Measurements from ENCODE around the gene ALPL. TPM values are rescaled to one million over a fixed set of nuclear protein-coding genes. Genes with fewer than 3 reads are reported as not detected.
A peak's percentile ranks its signal among the peaks of the same experiment; 100 is the strongest.

The ALPL gene
- polyA plus RNA-seq, 1 donor from 2014 or later: 0.42 TPM

- peak overlapping the region; percentile 44 for H3K4me3 ChIP-seq (ENCODE audit: low read length)
- H3K79me2 ChIP-seq (replicated peaks; ENCODE audit: insufficient read depth, low read length): no peaks in the 10 kb centered on the region
- peak overlapping the region; percentile 51 for H3K9ac ChIP-seq (ENCODE audit: low read length)
- H3K9me3 ChIP-seq (ENCODE audit: low read length): no peaks in the 10 kb centered on the region
- H3K27ac ChIP-seq (ENCODE audit: low read length): peak overlapping the region; percentile 45
- H3F3A ChIP-seq (ENCODE audit: insufficient read depth, low read length, poor library complexity, severe bottlenecking): no peaks in the 10 kb centered on the region
- TF ChIP-seq MXI1 (conservative IDR thresholded peaks at IDR 0.05; ENCODE audit: poor library complexity, severe bottlenecking): no peak
- no peak for TF ChIP-seq EZH2 (IDR thresholded peaks at IDR 0.05; ENCODE audit: borderline replicate concordance, insufficient read depth, low read length, poor library complexity, severe bottlenecking)
- TF ChIP-seq EP300 (conservative IDR thresholded peaks at IDR 0.05; ENCODE audit: poor library complexity, severe bottlenecking): no peak
- TF ChIP-seq, protein P1, sequence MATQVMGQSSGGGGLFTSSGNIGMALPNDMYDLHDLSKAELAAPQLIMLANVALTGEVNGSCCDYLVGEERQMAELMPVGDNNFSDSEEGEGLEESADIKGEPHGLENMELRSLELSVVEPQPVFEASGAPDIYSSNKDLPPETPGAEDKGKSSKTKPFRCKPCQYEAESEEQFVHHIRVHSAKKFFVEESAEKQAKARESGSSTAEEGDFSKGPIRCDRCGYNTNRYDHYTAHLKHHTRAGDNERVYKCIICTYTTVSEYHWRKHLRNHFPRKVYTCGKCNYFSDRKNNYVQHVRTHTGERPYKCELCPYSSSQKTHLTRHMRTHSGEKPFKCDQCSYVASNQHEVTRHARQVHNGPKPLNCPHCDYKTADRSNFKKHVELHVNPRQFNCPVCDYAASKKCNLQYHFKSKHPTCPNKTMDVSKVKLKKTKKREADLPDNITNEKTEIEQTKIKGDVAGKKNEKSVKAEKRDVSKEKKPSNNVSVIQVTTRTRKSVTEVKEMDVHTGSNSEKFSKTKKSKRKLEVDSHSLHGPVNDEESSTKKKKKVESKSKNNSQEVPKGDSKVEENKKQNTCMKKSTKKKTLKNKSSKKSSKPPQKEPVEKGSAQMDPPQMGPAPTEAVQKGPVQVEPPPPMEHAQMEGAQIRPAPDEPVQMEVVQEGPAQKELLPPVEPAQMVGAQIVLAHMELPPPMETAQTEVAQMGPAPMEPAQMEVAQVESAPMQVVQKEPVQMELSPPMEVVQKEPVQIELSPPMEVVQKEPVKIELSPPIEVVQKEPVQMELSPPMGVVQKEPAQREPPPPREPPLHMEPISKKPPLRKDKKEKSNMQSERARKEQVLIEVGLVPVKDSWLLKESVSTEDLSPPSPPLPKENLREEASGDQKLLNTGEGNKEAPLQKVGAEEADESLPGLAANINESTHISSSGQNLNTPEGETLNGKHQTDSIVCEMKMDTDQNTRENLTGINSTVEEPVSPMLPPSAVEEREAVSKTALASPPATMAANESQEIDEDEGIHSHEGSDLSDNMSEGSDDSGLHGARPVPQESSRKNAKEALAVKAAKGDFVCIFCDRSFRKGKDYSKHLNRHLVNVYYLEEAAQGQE (IDR thresholded peaks at IDR 0.05; ENCODE audit: borderline replicate concordance): no peak
- TF ChIP-seq RAD21 (conservative IDR thresholded peaks at IDR 0.05): no peak
- TF ChIP-seq TAF1 (IDR thresholded peaks at IDR 0.05; ENCODE audit: low read depth): no peak
- no peak overlapping the region for H2AFZ ChIP-seq (ENCODE audit: low read depth, low read length)
- no peaks in the 10 kb centered on the region for H4K20me1 ChIP-seq (ENCODE audit: insufficient read depth)
- H3K36me3 ChIP-seq (ENCODE audit: insufficient read depth, low read length): no peaks in the 10 kb centered on the region
- no peak overlapping the region for H3K4me2 ChIP-seq (ENCODE audit: low read length)
- H3K27me3 ChIP-seq (ENCODE audit: insufficient read depth, low read depth, low read length): peaks cover 11% of the 10 kb centered on the region
- no peaks in the 10 kb centered on the region for H3K9me2 ChIP-seq (ENCODE audit: insufficient read depth, low read length)
These were observed 110.2 kb downstream of the ALPL start for GRCh38 chr1:21619375-21619947.

DNA sequence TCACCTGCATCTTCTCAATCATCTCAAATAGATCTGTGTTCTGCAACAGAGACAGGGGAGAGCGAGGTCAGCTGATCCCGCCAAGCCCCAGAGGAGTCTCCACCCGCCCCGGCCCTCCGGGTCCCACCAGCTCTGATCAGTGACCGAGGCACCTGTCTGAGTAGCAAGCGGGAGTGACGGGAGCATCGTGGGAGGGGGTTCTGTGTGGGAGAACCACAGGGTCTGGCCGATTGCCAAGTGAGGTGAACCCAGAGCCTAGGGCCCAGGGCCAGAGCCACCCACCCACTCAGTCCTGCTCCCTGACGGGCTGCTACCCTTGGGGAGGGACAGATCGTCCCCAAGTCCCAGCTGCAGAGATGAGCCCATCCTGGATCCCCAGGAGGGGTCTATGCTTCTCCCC, 110.8 kb downstream of the ALPL start:
- Histone ChIP-seq H3F3A (ENCODE audit: insufficient read depth, low read length, poor library complexity, severe bottlenecking) (no peaks in the 10 kb centered on the region), H4K20me1 (ENCODE audit: insufficient read depth) (no peaks in the 10 kb centered on the region), H3K9ac (ENCODE audit: low read length) (peak overlapping the region; percentile 51), H3K4me3 (ENCODE audit: low read length) (peak overlapping the region; percentile 44), H3K36me3 (ENCODE audit: insufficient read depth, low read length) (no peaks in the 10 kb centered on the region), H3K4me2 (ENCODE audit: low read length) (no peak overlapping the region), H3K27me3 (ENCODE audit: insufficient read depth, low read depth, low read length) (peaks cover 11% of the 10 kb centered on the region), H3K9me3 (ENCODE audit: low read length) (no peaks in the 10 kb centered on the region), H3K9me2 (ENCODE audit: insufficient read depth, low read length) (no peaks in the 10 kb centered on the region), H3K79me2 (replicated peaks; ENCODE audit: insufficient read depth, low read length) (no peaks in the 10 kb centered on the region), H3K27ac (ENCODE audit: low read length) (peak overlapping the region; percentile 45), H2AFZ (ENCODE audit: low read depth, low read length) (no peak overlapping the region)
- TF ChIP-seq EP300 (conservative IDR thresholded peaks at IDR 0.05; ENCODE audit: poor library complexity, severe bottlenecking) (no peak), CTCF (IDR thresholded peaks at IDR 0.05; ENCODE audit: poor library complexity, severe bottlenecking) (no peak), MXI1 (conservative IDR thresholded peaks at IDR 0.05; ENCODE audit: poor library complexity, severe bottlenecking) (no peak), RAD21 (conservative IDR thresholded peaks at IDR 0.05) (no peak)

GRCh38 chr1:21620496-21620895, 111.3 kb downstream of the ALPL start:
- no peak overlapping the region for H3K9ac ChIP-seq (ENCODE audit: low read length)
- H3K27me3 ChIP-seq (ENCODE audit: insufficient read depth, low read depth, low read length): peaks cover 11% of the 10 kb centered on the region
- H3K27ac ChIP-seq (ENCODE audit: low read length): no peak overlapping the region
- H3K4me3 ChIP-seq (ENCODE audit: low read length): no peak overlapping the region
- H2AFZ ChIP-seq (ENCODE audit: low read depth, low read length): no peak overlapping the region
- H3K9me2 ChIP-seq (ENCODE audit: insufficient read depth, low read length): no peaks in the 10 kb centered on the region
- no peaks in the 10 kb centered on the region for H3K9me3 ChIP-seq (ENCODE audit: low read length)
- no peak for TF ChIP-seq TAF1 (IDR thresholded peaks at IDR 0.05; ENCODE audit: low read depth)
- TF ChIP-seq, protein P1 (IDR thresholded peaks at IDR 0.05; ENCODE audit: borderline replicate concordance): no peak
- no peak for TF ChIP-seq EZH2 (IDR thresholded peaks at IDR 0.05; ENCODE audit: borderline replicate concordance, insufficient read depth, low read length, poor library complexity, severe bottlenecking)
- TF ChIP-seq CTCF (IDR thresholded peaks at IDR 0.05; ENCODE audit: poor library complexity, severe bottlenecking): no peak
- TF ChIP-seq RAD21 (conservative IDR thresholded peaks at IDR 0.05): no peak
- TF ChIP-seq POLR2AphosphoS5 (IDR thresholded peaks at IDR 0.05): no peak
- no peak for TF ChIP-seq MXI1 (conservative IDR thresholded peaks at IDR 0.05; ENCODE audit: poor library complexity, severe bottlenecking)
- TF ChIP-seq EP300 (conservative IDR thresholded peaks at IDR 0.05; ENCODE audit: poor library complexity, severe bottlenecking): no peak
- no peak for TF ChIP-seq SMC3 (conservative IDR thresholded peaks at IDR 0.05; ENCODE audit: poor library complexity)
- no peaks in the 10 kb centered on the region for H3K79me2 ChIP-seq (replicated peaks; ENCODE audit: insufficient read depth, low read length)
- H3F3A ChIP-seq (ENCODE audit: insufficient read depth, low read length, poor library complexity, severe bottlenecking): no peaks in the 10 kb centered on the region
- no peak overlapping the region for H3K4me2 ChIP-seq (ENCODE audit: low read length)
- H4K20me1 ChIP-seq (ENCODE audit: insufficient read depth): no peaks in the 10 kb centered on the region
- no peaks in the 10 kb centered on the region for H3K36me3 ChIP-seq (ENCODE audit: insufficient read depth, low read length)

All from neural cell (in vitro differentiated cells).